Fibroblast of the conjunctiva (primary cell): ENCODE data around the gene PPIL1.

Source experiments
- DNase-seq: peaks from one replicate; pipeline ENCODE4 v3.0.0-alpha.2; 2010; ENCODE audit warnings: low read depth

The PPIL1 gene

DNA sequence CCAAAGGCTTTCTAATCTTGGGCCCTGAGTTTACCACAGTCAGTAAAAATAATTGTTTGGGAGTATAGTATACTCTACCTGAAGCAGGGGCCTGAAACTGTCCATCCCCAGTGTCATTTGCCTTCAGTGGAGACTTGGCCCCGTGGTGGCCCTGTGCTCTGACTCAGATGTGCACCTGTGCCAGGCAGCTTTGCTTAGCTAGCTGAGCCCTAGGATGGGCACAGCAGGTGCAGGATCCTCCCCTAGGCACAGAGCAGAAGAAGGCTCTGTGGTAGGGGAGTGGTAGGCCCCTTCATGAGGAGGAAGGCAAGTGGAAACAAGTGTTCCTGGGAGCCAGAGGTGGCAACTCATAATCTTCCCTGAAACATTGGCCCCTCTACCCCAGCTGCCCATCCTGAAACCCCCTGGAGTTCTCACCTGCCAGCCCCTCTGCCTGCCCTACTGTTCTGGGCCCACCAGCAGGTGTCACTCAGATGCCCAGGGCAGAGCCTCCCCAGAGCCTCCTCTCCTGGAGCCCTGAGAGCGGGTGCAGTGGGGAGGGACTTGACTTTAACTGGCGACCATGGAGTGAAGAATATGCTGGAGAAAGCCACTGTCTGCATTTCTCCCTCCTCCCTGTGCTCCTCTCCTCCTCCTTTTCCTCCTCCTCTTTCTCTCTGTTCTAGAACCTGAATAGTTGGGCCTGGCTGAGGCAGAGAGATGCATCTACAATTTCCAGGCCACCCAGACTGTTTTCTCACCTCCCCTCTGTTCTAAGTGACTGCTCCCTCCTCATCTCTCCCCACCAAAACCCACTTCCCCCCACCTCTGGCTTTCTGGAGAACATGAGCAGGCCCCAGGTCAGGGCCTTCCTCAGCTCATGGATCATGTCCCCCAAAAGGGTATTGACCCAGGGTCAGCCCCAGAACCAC is 38.2 kb downstream of the PPIL1 start:
- DNase-seq, result no peak

- no peak for DNase-seq
These were observed 39.8 kb downstream of the PPIL1 start for GRCh38 chr6:36834576-36835341.

DNA sequence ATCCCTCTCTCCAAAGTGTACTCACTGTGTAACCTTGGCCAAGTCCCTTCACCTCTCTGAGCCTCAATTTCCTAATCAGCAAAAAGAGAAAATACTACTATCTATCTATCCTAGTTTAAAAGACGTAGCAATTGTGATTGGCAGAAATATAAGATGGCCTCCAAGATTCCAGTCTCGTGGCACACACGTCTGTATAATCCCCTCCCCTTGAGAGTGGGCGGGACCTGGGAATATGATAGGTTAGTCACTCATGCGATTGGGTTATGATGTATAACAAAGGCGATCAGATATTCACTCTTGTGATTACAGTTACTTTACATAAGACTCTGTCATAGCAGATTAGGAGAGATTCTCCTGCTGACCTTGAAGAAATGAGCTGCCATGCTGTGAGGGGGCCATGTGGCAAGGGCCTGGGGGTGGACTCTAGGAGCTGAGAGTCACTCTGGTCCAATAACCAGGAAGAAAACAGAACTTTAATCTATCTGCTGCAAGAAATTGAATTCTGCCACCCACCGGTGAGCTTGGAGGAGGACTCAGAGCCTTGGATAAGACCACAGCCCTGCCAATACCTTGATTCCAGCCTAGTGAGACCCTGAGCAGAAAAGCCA is 41.3 kb downstream of the PPIL1 start:
- no peak for DNase-seq

DNA sequence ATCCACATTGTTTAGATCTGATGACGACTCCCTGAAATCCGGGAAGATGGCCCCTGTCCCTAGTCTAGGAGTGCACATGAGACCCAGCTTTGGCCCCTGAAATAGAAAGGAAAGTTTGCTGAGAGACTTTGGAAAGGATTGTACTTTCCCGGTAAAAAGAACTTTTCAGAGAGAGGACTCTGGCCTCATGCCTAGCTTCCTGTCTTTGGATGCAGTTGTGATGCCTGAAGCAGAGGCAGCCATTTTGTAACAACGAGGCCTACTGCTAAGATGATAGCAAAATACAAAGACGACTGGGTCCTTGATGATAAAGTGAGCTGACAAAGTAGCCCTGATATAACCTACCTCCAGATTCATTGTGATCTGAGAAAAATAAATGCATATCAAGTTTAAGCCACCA is 42.3 kb downstream of the PPIL1 start:
- DNase-seq, result no peak

DNA sequence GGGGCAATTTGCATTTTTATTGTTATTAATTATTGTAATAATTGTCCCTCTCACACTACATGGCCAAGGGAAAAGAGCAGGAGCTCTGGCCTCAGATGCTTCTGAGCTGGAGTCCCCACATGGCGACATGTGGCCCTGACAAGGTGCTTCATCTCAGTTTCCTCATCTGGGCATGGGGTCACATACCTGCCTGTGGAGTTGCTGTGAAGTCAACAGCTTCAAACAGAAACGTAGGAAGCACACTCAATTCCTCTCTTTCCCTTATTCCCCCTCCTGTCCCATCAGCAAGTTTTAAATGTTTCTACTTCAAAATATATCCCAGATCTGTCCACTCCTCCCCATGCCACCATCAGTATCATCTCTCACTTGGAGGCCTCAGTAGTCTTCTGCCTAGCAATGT is 44.0 kb downstream of the PPIL1 start:
- DNase-seq, result no peak

DNA sequence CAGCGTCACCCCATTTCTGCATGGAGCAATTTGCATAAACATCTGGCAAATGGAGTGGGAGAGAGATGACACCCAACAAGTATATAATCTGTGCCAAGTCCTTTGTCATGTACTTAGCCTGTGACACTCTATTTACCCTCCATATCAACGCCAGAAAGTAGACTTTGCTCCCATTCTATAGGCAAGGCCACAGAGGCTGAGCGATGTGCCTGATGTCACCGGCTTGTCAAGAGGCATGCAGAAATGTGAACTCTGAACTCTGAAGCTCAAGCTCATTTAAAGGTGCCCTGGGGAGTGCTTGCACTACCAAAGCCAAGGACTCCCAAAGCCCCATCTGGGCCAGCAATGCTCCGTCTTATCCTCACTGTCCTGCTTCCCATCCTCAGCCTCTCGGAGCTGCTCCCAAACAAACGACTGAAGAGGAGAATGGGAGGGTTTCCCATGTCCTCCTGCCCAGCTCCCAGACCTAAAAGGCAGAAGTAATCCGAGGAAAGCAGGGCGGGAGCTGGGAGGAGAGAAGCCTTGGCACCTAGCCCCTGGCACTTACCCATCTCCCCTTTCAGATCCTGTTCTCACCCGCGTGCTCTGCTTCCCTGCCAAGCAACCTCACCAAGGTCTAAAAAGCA is 44.6 kb downstream of the PPIL1 start:
- DNase-seq, result peak; percentile 56

- peak; percentile 26 for DNase-seq
These were observed 47.1 kb downstream of the PPIL1 start for GRCh38 chr6:36827261-36828079.

DNA sequence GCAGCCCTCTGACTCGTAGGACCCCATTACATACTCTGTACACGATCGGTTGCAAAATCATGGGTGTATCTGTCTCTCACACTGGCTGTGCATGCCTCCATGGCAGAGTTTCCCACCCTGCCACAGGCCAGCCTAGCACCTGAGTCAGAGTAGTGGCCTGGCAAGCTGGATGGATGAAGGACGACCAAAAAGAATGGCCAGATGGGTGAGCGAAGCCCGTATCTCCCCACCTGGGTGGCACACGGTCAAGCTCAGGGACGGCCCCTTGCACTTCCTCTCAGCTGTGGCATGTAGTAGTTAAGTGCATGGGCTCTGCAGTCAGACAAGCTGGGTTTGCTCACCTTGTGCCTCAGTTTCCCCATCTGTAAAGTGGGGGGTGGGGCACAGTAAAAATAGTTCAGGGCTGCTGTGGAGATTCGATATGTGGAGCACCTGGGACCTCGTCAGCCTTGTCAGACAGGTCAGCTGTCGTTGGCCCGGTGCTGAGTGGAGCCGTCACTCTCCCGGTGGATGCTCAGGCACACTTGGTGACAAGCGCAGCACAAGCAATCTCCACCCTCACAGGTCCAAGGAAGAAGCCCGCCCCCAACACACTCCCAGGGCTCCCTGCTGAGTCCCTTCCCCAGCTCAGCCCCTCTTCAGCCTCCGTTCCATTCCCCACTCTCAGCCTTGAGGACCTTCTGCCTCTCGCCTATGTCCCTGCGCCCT is 47.9 kb downstream of the PPIL1 start:
- DNase-seq, result no peak

- DNase-seq, result no peak
These were observed 48.6 kb downstream of the PPIL1 start for GRCh38 chr6:36825994-36826393.

- no peak for DNase-seq
These were observed 49.2 kb downstream of the PPIL1 start for GRCh38 chr6:36825452-36825851.

- no peak for DNase-seq
These were observed 50.4 kb downstream of the PPIL1 start for GRCh38 chr6:36824253-36824652.

GRCh38 chr6:36823421-36824096 is 51.0 kb downstream of the PPIL1 start:
- DNase-seq, result no peak

DNA sequence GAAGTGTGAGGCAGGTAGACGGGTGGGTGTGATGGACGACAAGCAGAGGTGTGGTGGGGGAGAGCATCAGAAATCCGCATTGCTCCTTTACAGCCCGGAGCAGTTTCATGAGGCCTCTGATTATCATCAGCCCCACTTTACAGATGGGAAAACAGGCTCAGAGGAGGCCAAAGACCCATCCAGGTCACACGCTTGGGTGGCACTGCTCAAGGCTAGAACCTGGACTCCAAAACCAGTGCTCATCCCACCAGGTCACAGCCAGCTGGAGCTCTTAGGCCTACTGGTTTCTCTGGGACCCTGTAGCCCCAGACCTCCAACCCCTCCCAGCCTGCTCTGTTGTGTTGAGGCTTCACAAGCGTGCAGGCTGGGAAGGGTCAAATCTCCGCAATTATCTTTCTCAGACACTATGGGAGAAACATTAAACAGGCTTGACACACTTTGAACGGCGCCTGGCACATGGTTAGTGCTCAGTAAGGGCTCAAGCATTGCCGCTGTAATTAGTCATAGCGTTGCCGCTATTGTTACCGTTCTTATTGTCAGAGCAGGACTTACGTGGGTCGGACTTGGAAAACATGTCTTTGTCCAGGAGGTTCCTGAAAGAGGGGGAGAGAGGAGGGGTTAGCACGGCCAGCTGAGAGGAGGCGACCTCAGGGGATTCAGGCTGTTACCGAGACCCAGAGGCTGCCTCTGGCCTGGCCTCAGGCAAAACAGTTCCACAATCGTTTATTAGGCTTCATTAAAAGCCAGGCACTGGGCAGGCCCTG is 51.9 kb downstream of the PPIL1 start:
- DNase-seq, result no peak

GRCh38 chr6:36821581-36822335 is 52.8 kb downstream of the PPIL1 start:
- DNase-seq, result no peak

DNA sequence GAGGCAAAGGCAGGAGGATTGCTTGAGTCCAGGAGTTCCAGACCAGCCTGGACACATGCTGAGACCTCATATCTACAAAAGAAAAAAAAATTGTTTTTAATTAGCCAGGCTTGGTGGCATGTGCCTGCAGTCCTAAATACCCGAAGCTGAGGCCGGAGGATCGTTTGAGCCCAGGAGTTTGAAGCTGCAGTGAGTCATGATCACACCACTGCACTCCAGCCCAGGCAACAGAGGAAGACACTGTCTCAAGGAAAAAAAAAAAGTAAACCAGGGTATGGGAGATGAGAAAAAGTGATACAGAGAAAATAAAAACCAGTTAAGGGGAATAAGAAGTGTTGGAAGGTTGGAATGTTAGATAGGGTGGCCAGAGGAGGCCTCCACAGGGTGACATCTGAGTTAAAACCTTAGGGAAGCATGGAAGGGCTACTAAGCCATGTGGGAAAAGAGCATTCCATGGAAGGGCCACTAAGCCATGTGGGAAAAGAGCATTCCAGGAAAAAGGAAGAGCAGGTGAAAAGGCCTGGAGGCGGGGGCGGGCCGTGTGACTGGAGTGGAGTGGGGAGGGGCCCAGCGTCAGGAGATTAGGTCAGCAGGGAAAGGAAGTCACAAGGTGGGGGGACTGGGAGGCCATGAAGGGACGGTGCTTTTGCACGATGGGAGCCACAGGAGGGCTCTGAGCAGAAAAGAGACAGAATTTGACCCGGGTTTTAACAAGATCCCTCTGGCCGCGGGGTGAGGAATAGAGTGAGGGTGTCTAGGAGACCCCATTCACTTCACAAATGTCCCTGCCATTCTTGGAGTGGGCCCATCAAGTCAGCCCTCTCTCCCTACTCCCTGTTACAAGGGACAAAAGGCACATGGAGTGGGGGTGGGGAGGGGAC is 53.7 kb downstream of the PPIL1 start:
- no peak for DNase-seq

DNA sequence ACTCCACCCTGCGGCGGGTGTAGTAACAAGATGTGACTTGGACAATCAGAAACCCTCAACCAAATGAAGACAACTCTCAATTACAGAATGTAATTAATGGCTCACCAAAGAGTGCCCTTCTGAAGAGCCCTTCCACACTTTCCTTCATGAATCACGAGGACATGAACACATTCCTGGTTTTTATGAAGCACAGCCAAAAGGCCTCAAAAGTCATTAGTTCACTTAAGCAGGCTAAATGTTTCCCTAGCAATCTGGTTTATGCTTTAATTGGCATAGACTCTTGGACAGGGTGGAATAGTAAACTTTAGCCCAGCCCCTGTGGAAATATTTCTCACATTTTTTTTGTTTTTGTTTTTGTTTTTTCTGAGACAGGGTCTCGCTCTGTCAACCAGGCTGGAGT is 55.8 kb downstream of the PPIL1 start:
- no peak for DNase-seq

DNA sequence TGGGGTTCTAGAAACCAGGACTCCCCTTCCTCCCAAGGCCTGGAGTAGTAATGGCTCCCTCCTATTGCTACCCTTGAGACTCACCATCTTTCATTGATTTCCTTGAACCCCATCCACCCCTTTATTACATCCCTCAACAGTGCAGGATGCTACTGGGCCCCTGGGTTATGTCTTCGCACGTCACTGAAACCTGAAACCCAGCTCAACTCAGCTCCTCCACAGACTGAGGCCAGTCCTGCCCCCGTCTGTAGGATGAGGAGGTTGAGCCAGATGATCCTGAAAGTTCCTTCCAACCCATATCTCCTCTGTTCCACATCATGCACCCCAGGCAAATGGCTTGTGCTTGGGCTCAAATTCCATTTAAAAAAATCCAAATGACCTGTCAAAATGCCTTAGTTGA is 56.8 kb downstream of the PPIL1 start:
- DNase-seq, result no peak
